Neural cell (in vitro differentiated cells): ENCODE data around the gene EXOC6B.

Experiments
- CTCF ChIP-seq: fragments of 450-650 bp; IDR thresholded peaks from 2 replicates; pipeline ENCODE4 v1.5.1; 2014; ENCODE audit warnings: antibody characterized with exemption, mild to moderate bottlenecking, moderate library complexity; ENCODE audit not compliant: poor library complexity, severe bottlenecking
- EP300 ChIP-seq: fragments of 450-650 bp; conservative IDR thresholded peaks from 2 replicates; pipeline ENCODE4 v1.6.1; 2014; ENCODE audit warnings: antibody characterized with exemption, mild to moderate bottlenecking, moderate library complexity; ENCODE audit not compliant: poor library complexity, severe bottlenecking
- EZH2 ChIP-seq: fragments of 200-600, 300-800 bp; shearing (Covaris generic), sonication (generic); IDR thresholded peaks from 2 replicates; pipeline ENCODE4 v1.6.1; 2014; ENCODE audit warnings: antibody characterized with exemption, low read length, borderline replicate concordance, mild to moderate bottlenecking; ENCODE audit not compliant: insufficient read depth, poor library complexity, severe bottlenecking
- MXI1 ChIP-seq: fragments of 450-650 bp; conservative IDR thresholded peaks from 2 replicates; pipeline ENCODE4 v1.6.1; 2014; ENCODE audit warnings: antibody characterized with exemption, mild to moderate bottlenecking; ENCODE audit not compliant: poor library complexity, severe bottlenecking
- POLR2AphosphoS5 ChIP-seq: IDR thresholded peaks from 2 replicates; pipeline ENCODE4 v1.6.1; 2012
- RAD21 ChIP-seq: fragments of 450-650 bp; conservative IDR thresholded peaks from 2 replicates; pipeline ENCODE4 v1.6.1; 2014; ENCODE audit warnings: antibody characterized with exemption, mild to moderate bottlenecking, moderate library complexity
- SMC3 ChIP-seq: fragments of 450-650 bp; conservative IDR thresholded peaks from 2 replicates; pipeline ENCODE4 v1.6.1; 2014; ENCODE audit warnings: antibody characterized with exemption, mild to moderate bottlenecking, moderate library complexity; ENCODE audit not compliant: poor library complexity
- TAF1 ChIP-seq: IDR thresholded peaks from 2 replicates; pipeline ENCODE4 v1.6.1; 2012; ENCODE audit warnings: low read depth
- TF ChIP-seq, protein P1 (sequence below): IDR thresholded peaks from 2 replicates; pipeline ENCODE4 v1.6.1; 2012; ENCODE audit warnings: borderline replicate concordance

- TF ChIP-seq MXI1 (no peak), CTCF (no peak), RAD21 (no peak), POLR2AphosphoS5 (no peak), TAF1 (no peak), EZH2 (no peak), EP300 (no peak), SMC3 (no peak)
- TF ChIP-seq, protein P1, sequence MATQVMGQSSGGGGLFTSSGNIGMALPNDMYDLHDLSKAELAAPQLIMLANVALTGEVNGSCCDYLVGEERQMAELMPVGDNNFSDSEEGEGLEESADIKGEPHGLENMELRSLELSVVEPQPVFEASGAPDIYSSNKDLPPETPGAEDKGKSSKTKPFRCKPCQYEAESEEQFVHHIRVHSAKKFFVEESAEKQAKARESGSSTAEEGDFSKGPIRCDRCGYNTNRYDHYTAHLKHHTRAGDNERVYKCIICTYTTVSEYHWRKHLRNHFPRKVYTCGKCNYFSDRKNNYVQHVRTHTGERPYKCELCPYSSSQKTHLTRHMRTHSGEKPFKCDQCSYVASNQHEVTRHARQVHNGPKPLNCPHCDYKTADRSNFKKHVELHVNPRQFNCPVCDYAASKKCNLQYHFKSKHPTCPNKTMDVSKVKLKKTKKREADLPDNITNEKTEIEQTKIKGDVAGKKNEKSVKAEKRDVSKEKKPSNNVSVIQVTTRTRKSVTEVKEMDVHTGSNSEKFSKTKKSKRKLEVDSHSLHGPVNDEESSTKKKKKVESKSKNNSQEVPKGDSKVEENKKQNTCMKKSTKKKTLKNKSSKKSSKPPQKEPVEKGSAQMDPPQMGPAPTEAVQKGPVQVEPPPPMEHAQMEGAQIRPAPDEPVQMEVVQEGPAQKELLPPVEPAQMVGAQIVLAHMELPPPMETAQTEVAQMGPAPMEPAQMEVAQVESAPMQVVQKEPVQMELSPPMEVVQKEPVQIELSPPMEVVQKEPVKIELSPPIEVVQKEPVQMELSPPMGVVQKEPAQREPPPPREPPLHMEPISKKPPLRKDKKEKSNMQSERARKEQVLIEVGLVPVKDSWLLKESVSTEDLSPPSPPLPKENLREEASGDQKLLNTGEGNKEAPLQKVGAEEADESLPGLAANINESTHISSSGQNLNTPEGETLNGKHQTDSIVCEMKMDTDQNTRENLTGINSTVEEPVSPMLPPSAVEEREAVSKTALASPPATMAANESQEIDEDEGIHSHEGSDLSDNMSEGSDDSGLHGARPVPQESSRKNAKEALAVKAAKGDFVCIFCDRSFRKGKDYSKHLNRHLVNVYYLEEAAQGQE = no peak
Observed at GRCh38 chr2:72629062-72629461, 196.8 kb downstream of the EXOC6B start.
